SK-N-SH treated with all-trans-retinoic acid at 6 μM for 48 hours (cell line): ENCODE results near the gene SYT8.

Source experiments
- CSDC2 ChIP-seq: fragments of 250-450 bp; sonication (Bioruptor Pico); IDR thresholded peaks from 2 replicates; pipeline ENCODE4 v1.5.0; 2020; ENCODE audit warnings: mild to moderate bottlenecking, moderate library complexity
- SNAI2 ChIP-seq: fragments of 250-450 bp; sonication (Bioruptor Pico); IDR thresholded peaks from 2 replicates; pipeline ENCODE4 v1.5.0; 2020; ENCODE audit warnings: mild to moderate bottlenecking, moderate library complexity
- ZC3H10 ChIP-seq: fragments of 250-450 bp; sonication (Bioruptor Pico); IDR thresholded peaks from 2 replicates; pipeline ENCODE4 v1.5.1; 2021; ENCODE audit warnings: mild to moderate bottlenecking, moderate library complexity
- ZFP30 ChIP-seq: fragments of 450-650 bp; formaldehyde crosslinking; IDR thresholded peaks from 2 replicates; pipeline ENCODE4 v1.5.0; 2022; ENCODE audit warnings: mild to moderate bottlenecking, moderate library complexity
- ZNF8 ChIP-seq: fragments of 450-650 bp; formaldehyde crosslinking; IDR thresholded peaks from 2 replicates; pipeline ENCODE4 v1.5.0; 2020; ENCODE audit warnings: mild to moderate bottlenecking, moderate library complexity
- TF ChIP-seq, protein P1 (sequence below): fragments of 250-450 bp; sonication (Bioruptor Pico); IDR thresholded peaks from 2 replicates; pipeline ENCODE4 v1.8.0; 2020; ENCODE audit warnings: mild to moderate bottlenecking, moderate library complexity, borderline replicate concordance
- TF ChIP-seq, protein P2 (sequence below): fragments of 250-450 bp; sonication (Bioruptor Pico); IDR thresholded peaks from 2 replicates; pipeline ENCODE4 v1.5.1; 2020; ENCODE audit warnings: low read depth, mild to moderate bottlenecking, moderate library complexity

DNA sequence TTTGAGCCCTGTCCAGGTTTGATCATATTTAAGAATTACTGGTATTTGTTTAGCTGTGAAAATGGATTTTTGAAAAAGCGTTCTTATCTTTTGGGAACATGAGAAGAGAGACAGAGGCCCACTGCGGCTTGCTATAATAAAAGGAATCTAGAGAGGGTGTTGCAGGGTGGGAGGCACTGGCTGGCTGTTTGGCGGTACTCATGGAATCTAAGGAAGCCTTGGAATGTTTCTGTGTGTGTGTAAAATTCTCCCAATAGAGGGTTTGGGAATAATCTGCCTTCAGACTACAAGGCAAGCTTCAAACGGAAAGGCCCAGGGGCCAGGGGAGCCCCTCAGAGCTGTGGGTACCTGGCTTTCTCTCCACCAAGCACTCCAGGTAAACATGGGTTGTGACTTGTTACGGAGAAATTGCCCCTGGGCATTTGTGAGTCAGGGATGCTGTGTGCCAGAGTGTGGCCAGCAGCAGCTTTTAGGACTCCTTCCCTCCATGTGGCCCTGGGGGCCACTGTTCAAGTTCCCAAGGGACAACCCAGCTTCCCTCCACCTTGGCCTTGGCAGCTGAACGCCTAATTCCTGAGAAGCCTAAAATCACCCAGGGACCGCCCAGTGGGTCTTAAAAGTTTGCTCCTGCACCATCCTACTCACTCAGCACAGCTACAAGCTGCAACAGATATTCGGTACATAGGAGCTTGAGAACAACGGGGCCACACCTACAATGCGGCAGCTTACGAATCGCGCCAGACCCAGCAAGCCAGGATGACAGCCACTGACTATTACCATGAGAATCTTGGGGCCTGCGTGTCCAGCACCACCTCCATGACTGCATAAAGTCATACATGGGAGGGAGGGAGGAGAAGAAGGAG, 14.1 kb upstream of the SYT8 start:
- TF ChIP-seq ZFP30 (CRISPR knock-in tag): no peak
- TF ChIP-seq, protein P1, sequence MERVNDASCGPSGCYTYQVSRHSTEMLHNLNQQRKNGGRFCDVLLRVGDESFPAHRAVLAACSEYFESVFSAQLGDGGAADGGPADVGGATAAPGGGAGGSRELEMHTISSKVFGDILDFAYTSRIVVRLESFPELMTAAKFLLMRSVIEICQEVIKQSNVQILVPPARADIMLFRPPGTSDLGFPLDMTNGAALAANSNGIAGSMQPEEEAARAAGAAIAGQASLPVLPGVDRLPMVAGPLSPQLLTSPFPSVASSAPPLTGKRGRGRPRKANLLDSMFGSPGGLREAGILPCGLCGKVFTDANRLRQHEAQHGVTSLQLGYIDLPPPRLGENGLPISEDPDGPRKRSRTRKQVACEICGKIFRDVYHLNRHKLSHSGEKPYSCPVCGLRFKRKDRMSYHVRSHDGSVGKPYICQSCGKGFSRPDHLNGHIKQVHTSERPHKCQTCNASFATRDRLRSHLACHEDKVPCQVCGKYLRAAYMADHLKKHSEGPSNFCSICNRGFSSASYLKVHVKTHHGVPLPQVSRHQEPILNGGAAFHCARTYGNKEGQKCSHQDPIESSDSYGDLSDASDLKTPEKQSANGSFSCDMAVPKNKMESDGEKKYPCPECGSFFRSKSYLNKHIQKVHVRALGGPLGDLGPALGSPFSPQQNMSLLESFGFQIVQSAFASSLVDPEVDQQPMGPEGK (CRISPR knock-in tag): no peak
- no peak for TF ChIP-seq ZNF8 (CRISPR knock-in tag)
- TF ChIP-seq SNAI2 (CRISPR knock-in tag): no peak
- TF ChIP-seq ZC3H10 (CRISPR knock-in tag): no peak
- TF ChIP-seq, protein P2, sequence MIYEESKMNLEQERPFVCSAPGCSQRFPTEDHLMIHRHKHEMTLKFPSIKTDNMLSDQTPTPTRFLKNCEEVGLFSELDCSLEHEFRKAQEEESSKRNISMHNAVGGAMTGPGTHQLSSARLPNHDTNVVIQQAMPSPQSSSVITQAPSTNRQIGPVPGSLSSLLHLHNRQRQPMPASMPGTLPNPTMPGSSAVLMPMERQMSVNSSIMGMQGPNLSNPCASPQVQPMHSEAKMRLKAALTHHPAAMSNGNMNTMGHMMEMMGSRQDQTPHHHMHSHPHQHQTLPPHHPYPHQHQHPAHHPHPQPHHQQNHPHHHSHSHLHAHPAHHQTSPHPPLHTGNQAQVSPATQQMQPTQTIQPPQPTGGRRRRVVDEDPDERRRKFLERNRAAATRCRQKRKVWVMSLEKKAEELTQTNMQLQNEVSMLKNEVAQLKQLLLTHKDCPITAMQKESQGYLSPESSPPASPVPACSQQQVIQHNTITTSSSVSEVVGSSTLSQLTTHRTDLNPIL (CRISPR knock-in tag): no peak
- no peak for TF ChIP-seq CSDC2
